ENCODE results near the gene MTMR12. TPM values are rescaled to one million over a fixed set of nuclear protein-coding genes. Genes with fewer than 3 reads are reported as not detected.
A peak's percentile ranks its signal among the peaks of the same experiment; 100 is the strongest.

Gene MTMR12
- total and polyA plus RNA-seq, 2 of the 13 experiments (the other 11 are each of a cell fraction or from before 2014, with no cell fraction given): 23.4 to 36.6 TPM

DNA sequence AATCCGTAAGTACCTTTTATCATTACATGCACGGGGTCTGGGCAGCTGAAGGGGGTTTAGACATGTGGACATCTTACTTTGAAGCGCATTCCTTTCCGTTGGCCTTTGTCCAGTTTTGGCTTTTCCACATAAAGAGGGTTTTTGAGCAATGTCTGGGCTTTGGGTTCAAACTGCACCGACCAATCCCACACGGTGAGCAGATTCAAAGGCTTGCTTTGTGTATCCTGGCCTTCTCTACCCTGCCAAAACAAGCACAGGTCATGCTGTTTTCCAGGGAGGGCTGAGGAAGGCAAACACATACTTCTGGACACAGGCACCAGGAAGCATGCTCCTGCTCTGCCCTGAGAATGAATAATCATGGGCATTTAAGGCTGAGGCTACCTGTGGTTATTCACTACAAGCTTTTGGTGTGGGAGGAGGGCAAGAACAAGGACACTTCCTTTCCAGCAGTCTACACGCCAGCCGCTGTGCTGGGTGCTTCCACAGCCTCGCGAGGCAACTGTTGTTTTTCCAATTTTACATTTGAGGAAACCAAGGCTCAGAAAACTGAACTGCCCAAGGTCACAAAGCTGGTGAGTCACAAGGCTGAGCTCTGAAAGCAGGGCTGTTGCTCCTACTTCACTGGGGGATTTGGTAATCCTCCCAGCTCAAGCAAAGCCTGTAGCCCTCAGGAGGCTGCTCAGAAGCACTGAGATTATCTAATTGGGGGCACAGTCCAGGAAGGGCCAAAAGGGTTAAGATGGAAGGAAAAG lies 78.9 kb downstream of the MTMR12 start (continued):
- TF ChIP-seq, protein P1, sequence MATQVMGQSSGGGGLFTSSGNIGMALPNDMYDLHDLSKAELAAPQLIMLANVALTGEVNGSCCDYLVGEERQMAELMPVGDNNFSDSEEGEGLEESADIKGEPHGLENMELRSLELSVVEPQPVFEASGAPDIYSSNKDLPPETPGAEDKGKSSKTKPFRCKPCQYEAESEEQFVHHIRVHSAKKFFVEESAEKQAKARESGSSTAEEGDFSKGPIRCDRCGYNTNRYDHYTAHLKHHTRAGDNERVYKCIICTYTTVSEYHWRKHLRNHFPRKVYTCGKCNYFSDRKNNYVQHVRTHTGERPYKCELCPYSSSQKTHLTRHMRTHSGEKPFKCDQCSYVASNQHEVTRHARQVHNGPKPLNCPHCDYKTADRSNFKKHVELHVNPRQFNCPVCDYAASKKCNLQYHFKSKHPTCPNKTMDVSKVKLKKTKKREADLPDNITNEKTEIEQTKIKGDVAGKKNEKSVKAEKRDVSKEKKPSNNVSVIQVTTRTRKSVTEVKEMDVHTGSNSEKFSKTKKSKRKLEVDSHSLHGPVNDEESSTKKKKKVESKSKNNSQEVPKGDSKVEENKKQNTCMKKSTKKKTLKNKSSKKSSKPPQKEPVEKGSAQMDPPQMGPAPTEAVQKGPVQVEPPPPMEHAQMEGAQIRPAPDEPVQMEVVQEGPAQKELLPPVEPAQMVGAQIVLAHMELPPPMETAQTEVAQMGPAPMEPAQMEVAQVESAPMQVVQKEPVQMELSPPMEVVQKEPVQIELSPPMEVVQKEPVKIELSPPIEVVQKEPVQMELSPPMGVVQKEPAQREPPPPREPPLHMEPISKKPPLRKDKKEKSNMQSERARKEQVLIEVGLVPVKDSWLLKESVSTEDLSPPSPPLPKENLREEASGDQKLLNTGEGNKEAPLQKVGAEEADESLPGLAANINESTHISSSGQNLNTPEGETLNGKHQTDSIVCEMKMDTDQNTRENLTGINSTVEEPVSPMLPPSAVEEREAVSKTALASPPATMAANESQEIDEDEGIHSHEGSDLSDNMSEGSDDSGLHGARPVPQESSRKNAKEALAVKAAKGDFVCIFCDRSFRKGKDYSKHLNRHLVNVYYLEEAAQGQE (IDR thresholded peaks at IDR 0.05; ENCODE audit: borderline replicate concordance in 1 of 2, low read depth in 1 of 2, low read length in 2 of 2): 0 out of 4 replicates have a peak, but pooled peaks of 1 of the 2 experiments have one; percentile 30
- no peak; the same call in 1 of the 2 replicates for TF ChIP-seq BRD4 (CRISPR knock-in tag; IDR thresholded peaks at IDR 0.05)
- no peak for TF ChIP-seq PHF20 (CRISPR knock-in tag; IDR thresholded peaks at IDR 0.05)
- TF ChIP-seq SYNCRIP (IDR thresholded peaks at IDR 0.05; ENCODE audit: insufficient read depth, low read depth, low read length): no peak
- no peak; the same call in 1 of the 2 replicates for TF ChIP-seq AKAP8 (CRISPR knock-in tag; IDR thresholded peaks at IDR 0.05)
- no peak for TF ChIP-seq HOXD1 (CRISPR knock-in tag; IDR thresholded peaks at IDR 0.05)
- TF ChIP-seq PHF8 (CRISPR knock-in tag; IDR thresholded peaks at IDR 0.05): peak; percentile 43; the same call in 1 of the 2 replicates
- TF ChIP-seq, protein P2, sequence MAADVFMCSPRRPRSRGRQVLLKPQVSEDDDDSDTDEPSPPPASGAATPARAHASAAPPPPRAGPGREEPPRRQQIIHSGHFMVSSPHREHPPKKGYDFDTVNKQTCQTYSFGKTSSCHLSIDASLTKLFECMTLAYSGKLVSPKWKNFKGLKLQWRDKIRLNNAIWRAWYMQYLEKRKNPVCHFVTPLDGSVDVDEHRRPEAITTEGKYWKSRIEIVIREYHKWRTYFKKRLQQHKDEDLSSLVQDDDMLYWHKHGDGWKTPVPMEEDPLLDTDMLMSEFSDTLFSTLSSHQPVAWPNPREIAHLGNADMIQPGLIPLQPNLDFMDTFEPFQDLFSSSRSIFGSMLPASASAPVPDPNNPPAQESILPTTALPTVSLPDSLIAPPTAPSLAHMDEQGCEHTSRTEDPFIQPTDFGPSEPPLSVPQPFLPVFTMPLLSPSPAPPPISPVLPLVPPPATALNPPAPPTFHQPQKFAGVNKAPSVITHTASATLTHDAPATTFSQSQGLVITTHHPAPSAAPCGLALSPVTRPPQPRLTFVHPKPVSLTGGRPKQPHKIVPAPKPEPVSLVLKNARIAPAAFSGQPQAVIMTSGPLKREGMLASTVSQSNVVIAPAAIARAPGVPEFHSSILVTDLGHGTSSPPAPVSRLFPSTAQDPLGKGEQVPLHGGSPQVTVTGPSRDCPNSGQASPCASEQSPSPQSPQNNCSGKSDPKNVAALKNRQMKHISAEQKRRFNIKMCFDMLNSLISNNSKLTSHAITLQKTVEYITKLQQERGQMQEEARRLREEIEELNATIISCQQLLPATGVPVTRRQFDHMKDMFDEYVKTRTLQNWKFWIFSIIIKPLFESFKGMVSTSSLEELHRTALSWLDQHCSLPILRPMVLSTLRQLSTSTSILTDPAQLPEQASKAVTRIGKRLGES (CRISPR knock-in tag; IDR thresholded peaks at IDR 0.05; ENCODE audit: borderline replicate concordance): no peak
- no peak for TF ChIP-seq POLR2AphosphoS2 (IDR thresholded peaks at IDR 0.05; ENCODE audit: low read depth, low read length)
- TF ChIP-seq ZSCAN21 (CRISPR knock-in tag; IDR thresholded peaks at IDR 0.05; ENCODE audit: borderline replicate concordance): peak; percentile 76; the same call in 1 of the 2 replicates
- peak; percentile 80 for TF ChIP-seq MXD4 (CRISPR knock-in tag; IDR thresholded peaks at IDR 0.05)
- peak; percentile 98 for TF ChIP-seq SALL1 (CRISPR knock-in tag; IDR thresholded peaks at IDR 0.05)
- no peak for TF ChIP-seq FOXM1 (CRISPR knock-in tag; IDR thresholded peaks at IDR 0.05)
- TF ChIP-seq, protein P3, sequence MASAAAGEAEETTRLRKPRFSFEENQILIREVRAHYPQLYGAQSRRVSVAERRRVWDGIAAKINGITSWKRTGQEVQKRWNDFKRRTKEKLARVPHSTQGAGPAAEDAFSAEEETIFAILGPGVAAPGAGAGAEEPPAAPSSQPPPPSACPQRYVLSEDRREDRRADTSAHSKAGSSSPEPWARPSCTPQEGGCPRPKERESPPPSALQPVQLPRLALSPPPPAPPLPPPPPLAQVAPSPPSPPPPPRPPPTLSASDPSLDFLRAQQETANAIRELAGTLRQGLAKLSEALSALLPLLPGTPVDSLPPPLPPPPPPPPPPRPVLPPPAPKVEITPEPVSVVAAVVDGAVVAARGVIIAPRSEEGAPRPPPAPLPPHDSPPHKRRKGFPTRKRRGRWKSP (CRISPR knock-in tag; IDR thresholded peaks at IDR 0.05): 0 out of 2 replicates have a peak, but pooled peaks have one; percentile 66
- no peak; the same call in 1 of the 2 replicates for TF ChIP-seq FOXC1 (CRISPR knock-in tag; IDR thresholded peaks at IDR 0.05; ENCODE audit: borderline replicate concordance)
- no peak for TF ChIP-seq SNAI1 (CRISPR knock-in tag; IDR thresholded peaks at IDR 0.05; ENCODE audit: borderline replicate concordance)
- TF ChIP-seq ZNF354B (CRISPR knock-in tag; IDR thresholded peaks at IDR 0.05): no peak
- TF ChIP-seq BRCA1 (CRISPR knock-in tag; IDR thresholded peaks at IDR 0.05): no peak
- TF ChIP-seq STAT5B (CRISPR knock-in tag; IDR thresholded peaks at IDR 0.05): 0 out of 2 replicates have a peak, but pooled peaks have one; percentile 52
- no peak for TF ChIP-seq MLLT10 (CRISPR knock-in tag; IDR thresholded peaks at IDR 0.05)
- TF ChIP-seq, protein P4, sequence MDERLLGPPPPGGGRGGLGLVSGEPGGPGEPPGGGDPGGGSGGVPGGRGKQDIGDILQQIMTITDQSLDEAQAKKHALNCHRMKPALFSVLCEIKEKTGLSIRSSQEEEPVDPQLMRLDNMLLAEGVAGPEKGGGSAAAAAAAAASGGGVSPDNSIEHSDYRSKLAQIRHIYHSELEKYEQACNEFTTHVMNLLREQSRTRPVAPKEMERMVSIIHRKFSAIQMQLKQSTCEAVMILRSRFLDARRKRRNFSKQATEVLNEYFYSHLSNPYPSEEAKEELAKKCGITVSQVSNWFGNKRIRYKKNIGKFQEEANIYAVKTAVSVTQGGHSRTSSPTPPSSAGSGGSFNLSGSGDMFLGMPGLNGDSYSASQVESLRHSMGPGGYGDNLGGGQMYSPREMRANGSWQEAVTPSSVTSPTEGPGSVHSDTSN (CRISPR knock-in tag; IDR thresholded peaks at IDR 0.05): no peak

Measured in HepG2 (cell line).